ENCODE data around the gene GNG12.

DNA sequence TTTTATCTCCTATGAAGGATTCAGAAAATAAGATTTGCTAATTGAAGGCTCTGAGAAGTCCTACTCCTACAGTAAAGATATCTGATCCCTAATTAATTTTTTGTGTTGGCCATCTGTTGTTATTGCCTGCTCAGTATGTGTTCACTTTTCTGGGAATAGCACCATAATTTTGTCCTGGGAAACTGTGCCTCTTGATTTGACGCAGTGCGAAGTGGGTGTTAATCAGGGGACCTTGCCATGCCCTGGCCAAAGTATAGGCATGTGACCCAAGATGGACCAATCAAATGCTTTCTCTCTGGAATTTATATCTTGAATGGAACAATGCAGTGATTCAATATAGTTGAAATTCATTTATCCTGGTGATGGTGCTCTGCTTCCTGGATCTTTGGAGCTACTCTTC, 30.4 kb upstream of the GNG12 start:
- TF ChIP-seq POLR2AphosphoS5 (IDR thresholded peaks at IDR 0.05), result no peak
- TF ChIP-seq, protein P1, sequence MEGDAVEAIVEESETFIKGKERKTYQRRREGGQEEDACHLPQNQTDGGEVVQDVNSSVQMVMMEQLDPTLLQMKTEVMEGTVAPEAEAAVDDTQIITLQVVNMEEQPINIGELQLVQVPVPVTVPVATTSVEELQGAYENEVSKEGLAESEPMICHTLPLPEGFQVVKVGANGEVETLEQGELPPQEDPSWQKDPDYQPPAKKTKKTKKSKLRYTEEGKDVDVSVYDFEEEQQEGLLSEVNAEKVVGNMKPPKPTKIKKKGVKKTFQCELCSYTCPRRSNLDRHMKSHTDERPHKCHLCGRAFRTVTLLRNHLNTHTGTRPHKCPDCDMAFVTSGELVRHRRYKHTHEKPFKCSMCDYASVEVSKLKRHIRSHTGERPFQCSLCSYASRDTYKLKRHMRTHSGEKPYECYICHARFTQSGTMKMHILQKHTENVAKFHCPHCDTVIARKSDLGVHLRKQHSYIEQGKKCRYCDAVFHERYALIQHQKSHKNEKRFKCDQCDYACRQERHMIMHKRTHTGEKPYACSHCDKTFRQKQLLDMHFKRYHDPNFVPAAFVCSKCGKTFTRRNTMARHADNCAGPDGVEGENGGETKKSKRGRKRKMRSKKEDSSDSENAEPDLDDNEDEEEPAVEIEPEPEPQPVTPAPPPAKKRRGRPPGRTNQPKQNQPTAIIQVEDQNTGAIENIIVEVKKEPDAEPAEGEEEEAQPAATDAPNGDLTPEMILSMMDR (IDR thresholded peaks at IDR 0.05), result no peak
- no peak for TF ChIP-seq POLR2A (IDR thresholded peaks at IDR 0.05)

Measured in prostate gland (tissue), 2 donors.